Mucosa of descending colon (tissue), 3 donors: Measurements from ENCODE around the gene PHTF2. TPM values are rescaled to one million over a fixed set of nuclear protein-coding genes. Genes with fewer than 3 reads are reported as not detected.
"Not testable (repeated sequence)": the region's sequence is repeated elsewhere in the genome, so short reads cannot be mapped to it uniquely, and the experiment has no call there.

Experiments
- ATAC-seq: fragments of 200-7000 bp; cut with Tn5 transposase; one replicate; pipeline ENCODE4 v1.9.1; 2020; ENCODE audit warnings: mild to moderate bottlenecking, moderate library complexity
- DNase-seq, 3 donors: peaks; one replicate each; pipeline ENCODE4 v3.0.0-alpha.2; 2020
- H3K36me3 ChIP-seq: fragments of 200-600 bp; one replicate; pipeline ENCODE4 v1.8.0; 2021; ENCODE audit warnings: low read depth, mild to moderate bottlenecking
- H3K4me1 ChIP-seq: fragments of 200-600 bp; one replicate; pipeline ENCODE4 v1.8.0; 2021; ENCODE audit warnings: low read depth, mild to moderate bottlenecking
- H3K4me3 ChIP-seq: fragments of 200-600 bp; one replicate; pipeline ENCODE4 v1.8.0; 2021; ENCODE audit warnings: mild to moderate bottlenecking
- H3K9me3 ChIP-seq: fragments of 200-600 bp; one replicate; pipeline ENCODE4 v1.8.0; 2021; ENCODE audit warnings: mild to moderate bottlenecking
- intact Hi-C, 2 donors: fragments of 100-400 bp; cut with DNase I in 1 of 2; cut with micrococcal nuclease in 1 of 2; formaldehyde crosslinking; loops; one replicate each; pipeline versions ENCODE4 v1.11.0 to v1.11.1; 2022; cut with DNase I, micrococcal nuclease
- total RNA-seq, 3 donors: library from RNA; stranded (reverse); fragmentation: NEBNext Ultra II Directional in 2 of 3; extraction: Animal tissue kit (Norgen Biotek cat#: 25700) in 2 of 3; gene quantifications; one replicate each; pipeline versions ENCODE4 v1.2.1 to v1.2.4, GENCODE V29; 2021 to 2023
- TF ChIP-seq, protein P1 (sequence below): fragments of 200-600 bp; IDR thresholded peaks from one replicate; pipeline ENCODE4 v1.8.0; 2022; ENCODE audit warnings: antibody characterized with exemption, mild to moderate bottlenecking
- donor health status: DM: no; HTN: no; CAD: no; lungs with moderate emphysema.
- donor health status: DM: no; HTN: no; CAD: no.
- donor health status: DM: no; HTN: yes; CAD: no.

Gene PHTF2
- total RNA-seq, 3 donors from 2014 or later = 13.1 to 15.2 (median 13.7) TPM

DNA sequence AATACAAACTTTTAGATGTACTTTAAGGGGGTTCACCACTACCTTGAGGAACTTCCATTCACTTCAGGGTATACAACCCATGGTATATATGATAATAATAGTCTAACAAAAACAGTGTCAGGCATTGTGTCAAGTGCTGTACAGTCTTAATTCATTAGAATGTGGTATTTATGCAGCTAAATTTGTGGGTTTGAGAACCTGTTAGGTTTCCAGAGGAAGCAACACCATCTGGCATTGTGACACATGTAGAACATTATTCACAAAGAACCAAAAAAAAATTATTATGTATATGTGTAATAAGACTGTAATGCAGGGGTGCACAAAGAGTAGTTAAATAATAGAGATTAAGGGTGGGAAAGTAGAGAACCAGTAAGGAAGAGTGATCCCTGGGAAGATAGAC lies 26.7 kb upstream of the PHTF2 start:
- no peaks in the 10 kb centered on the region for H3K36me3 ChIP-seq

DNA sequence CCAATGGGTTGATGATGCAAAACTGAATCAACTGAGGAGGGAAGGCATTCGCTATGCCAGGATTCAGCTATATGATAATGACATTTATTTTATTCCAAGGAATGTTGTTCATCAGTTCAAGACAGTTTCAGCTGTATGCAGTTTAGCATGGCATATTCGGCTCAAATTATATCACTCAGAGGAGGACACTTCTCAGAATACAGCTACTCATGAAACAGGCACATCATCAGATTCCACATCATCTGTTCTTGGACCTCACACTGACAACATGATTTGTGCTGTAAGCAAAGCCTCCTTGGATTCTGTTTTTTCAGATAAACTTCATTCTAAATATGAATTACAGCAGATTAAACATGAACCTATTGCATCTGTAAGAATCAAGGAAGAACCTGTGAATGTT lies 20.0 kb upstream of the PHTF2 start:
- ATAC-seq (no peak), DNase-seq (no peak)
- H3K4me1 ChIP-seq = peaks cover 13% of the 10 kb centered on the region
- H3K9me3 ChIP-seq = no peaks in the 10 kb centered on the region
- TF ChIP-seq, protein P1, sequence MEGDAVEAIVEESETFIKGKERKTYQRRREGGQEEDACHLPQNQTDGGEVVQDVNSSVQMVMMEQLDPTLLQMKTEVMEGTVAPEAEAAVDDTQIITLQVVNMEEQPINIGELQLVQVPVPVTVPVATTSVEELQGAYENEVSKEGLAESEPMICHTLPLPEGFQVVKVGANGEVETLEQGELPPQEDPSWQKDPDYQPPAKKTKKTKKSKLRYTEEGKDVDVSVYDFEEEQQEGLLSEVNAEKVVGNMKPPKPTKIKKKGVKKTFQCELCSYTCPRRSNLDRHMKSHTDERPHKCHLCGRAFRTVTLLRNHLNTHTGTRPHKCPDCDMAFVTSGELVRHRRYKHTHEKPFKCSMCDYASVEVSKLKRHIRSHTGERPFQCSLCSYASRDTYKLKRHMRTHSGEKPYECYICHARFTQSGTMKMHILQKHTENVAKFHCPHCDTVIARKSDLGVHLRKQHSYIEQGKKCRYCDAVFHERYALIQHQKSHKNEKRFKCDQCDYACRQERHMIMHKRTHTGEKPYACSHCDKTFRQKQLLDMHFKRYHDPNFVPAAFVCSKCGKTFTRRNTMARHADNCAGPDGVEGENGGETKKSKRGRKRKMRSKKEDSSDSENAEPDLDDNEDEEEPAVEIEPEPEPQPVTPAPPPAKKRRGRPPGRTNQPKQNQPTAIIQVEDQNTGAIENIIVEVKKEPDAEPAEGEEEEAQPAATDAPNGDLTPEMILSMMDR = no peak
- no peaks in the 10 kb centered on the region for H3K36me3 ChIP-seq
- no peak overlapping the region for H3K4me3 ChIP-seq
- intact Hi-C loops = no loop called here

More for the DNA sequence above, 26.7 kb upstream of the PHTF2 start:
- H3K4me1 ChIP-seq = peaks cover 3% of the 10 kb centered on the region
- H3K4me3 ChIP-seq = no peak overlapping the region
- intact Hi-C loops = no loop called here
- H3K9me3 ChIP-seq = no peaks in the 10 kb centered on the region
- DNase-seq (no peak), ATAC-seq (no peak)
- TF ChIP-seq, protein P1 = no peak

DNA sequence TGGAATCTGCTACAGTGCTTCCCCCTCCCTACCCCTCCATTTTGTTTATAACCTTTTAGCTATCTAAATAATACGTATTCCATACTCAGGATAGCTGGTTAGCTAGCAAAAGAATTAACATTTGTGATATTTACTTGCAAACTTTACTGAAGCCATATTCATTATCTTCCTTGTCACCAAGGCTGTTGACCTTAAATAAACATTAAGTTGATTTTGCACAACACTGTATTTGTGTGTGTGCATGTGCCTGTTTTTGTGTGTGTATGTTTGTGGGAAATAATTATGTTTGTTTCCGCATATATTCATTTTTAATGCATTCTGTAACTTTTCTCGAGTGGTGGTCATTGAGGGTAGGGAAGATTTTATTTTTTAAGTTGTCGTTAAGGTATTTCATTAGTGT lies 16.2 kb upstream of the PHTF2 start:
- no peak overlapping the region for H3K4me3 ChIP-seq
- ATAC-seq (no peak), DNase-seq (no peak)
- peaks cover 25% of the 10 kb centered on the region for H3K4me1 ChIP-seq
- H3K9me3 ChIP-seq = no peaks in the 10 kb centered on the region
- intact Hi-C loops = no loop called here
- H3K36me3 ChIP-seq = no peaks in the 10 kb centered on the region
- TF ChIP-seq, protein P1 = no peak

DNA sequence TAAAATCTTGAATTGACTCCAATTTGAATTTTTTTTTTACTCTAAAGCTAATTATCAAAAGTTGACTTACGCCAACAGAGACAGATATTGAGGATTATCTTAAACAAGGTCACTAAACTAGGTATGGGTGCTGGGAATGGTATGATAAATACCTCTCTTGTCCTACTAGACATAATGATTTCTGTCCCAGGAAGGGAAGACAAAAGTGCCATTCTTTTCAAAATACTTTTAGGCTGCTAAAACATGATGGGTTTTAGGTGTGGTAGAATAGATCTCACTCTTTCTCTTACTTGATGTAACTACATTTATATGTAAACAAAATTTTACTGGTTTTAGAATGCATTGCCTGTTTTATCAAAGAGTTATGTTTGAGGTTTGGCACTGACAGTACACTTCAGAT lies 15.5 kb upstream of the PHTF2 start:
- DNase-seq (no peak), ATAC-seq (peak; percentile 4)
- no peaks in the 10 kb centered on the region for H3K36me3 ChIP-seq
- TF ChIP-seq, protein P1 = no peak
- no peak overlapping the region for H3K4me3 ChIP-seq
- H3K4me1 ChIP-seq = peaks cover 25% of the 10 kb centered on the region
- no peaks in the 10 kb centered on the region for H3K9me3 ChIP-seq
- intact Hi-C loops = no loop called here

DNA sequence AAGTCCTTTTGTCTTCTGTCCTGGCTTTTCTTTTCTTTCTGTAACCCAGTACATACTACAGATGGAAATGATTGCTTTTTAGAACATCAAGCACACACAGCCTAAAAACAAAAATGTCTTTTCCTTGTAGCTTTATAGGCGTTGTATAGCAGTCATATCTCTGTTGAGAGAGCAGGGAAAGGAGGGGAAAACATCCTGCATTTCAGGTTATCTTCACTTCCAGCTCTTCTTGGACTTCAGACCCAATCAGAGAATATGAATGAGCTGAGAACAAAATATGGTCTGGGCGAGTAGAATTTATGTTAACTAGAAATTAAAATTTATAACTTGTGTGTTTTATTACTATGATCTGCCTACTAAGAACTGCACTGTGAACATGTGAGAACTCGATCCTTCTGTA lies 15.0 kb upstream of the PHTF2 start:
- DNase-seq = peak in 1 of 3 donors; percentile 40
- intact Hi-C loops = no loop called here

DNA sequence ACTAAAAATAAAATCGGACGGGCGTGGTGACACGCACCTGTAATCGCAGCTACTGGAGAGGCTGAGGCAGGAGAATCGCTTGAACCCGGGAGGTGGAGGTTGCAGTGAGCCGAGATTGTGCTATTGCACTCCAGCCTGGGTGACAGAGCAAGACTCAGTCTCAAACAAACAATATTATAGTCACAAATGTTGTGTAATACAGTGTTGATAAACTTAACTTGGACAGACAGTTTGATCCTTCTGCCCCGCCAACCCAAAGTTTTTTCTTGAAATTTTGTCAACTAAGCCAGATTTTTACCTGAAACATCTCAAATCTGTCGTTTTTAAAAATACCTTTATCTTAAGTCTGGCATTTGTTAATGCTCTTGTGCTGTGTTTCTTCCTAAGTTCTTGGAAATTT lies 14.1 kb upstream of the PHTF2 start:
- DNase-seq, ATAC-seq, intact Hi-C loops: not testable (repeated sequence)

More for the DNA sequence above, 15.0 kb upstream of the PHTF2 start:
- Histone ChIP-seq H3K36me3 (no peaks in the 10 kb centered on the region), H3K9me3 (no peaks in the 10 kb centered on the region), H3K4me3 (no peak overlapping the region), H3K4me1 (peaks cover 25% of the 10 kb centered on the region)
- TF ChIP-seq, protein P1 = no peak
- ATAC-seq = peak; percentile 97

More for the DNA sequence above, 14.1 kb upstream of the PHTF2 start:
- H3K9me3 ChIP-seq, H3K36me3 ChIP-seq, H3K4me3 ChIP-seq: not testable (repeated sequence)
- H3K4me1 ChIP-seq = peaks cover 25% of the 10 kb centered on the region
